GM12864 (cell line): ENCODE measurements around the gene ZNF385C.

Source experiments
- DNase-seq: peaks from one replicate; pipeline ENCODE4 v3.0.0-alpha.2; 2011; ENCODE audit warnings: low read depth
- H3K4me3 ChIP-seq: 2 replicates; pipeline ENCODE4 v1.5.1; 2011; ENCODE audit warnings: mild to moderate bottlenecking, low read depth, low read length, control low read depth
- CTCF ChIP-seq: IDR thresholded peaks from 2 replicates; pipeline ENCODE4 v1.5.1; 2011; ENCODE audit warnings: low read depth, mild to moderate bottlenecking, moderate library complexity, low read length, control low read depth, inconsistent platforms; ENCODE audit errors: missing control alignments

Gene ZNF385C

DNA sequence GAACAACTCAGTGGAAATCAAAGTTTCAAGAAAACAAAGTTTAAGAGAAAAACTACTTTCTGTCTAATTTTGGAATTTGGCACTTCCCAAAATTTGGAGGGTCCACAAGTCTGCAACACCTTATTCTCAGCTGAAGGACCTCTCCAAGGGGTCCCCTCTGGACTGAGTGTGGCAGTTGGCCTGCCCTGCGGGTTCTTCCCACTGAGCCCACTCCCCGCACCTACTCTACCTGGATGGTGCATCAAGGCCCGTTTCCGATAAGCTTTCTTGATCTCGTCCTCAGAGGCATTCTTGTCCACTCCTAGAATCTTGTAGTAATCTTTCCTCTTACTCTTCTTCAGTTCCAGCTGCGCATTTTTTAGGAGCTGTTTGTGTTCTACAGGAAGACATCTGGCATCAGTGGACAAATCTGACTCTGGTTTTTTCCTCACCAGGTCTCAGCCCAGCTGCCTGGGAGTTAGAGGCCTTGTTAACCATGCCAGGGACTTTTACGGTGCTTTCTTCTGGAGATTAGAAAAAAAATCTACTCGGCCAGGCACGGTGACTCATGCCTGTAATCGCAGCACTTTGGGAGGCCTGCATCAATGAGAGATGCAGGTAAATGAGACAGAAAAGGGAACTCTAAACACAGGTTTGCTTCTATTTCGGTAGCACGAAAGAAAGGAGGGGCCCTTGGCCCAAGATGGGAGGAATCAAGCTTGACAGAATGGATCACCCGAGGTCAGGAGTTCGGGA is 116.1 kb downstream of the ZNF385C start:
- DNase-seq: no peak
- no peak overlapping the region for H3K4me3 ChIP-seq
- TF ChIP-seq CTCF: no peak

GRCh38 chr17:41977991-41978390 is 120.3 kb downstream of the ZNF385C start:
- TF ChIP-seq CTCF: no peak
- H3K4me3 ChIP-seq: no peak overlapping the region
- DNase-seq: no peak

- no peak overlapping the region for H3K4me3 ChIP-seq
- no peak for TF ChIP-seq CTCF
- no peak for DNase-seq
These were observed 122.0 kb downstream of the ZNF385C start for GRCh38 chr17:41976142-41976768.
